NK-92 (cell line): ENCODE results near the gene FAM151A.

Experiments
- DNase-seq: peaks from one replicate; lab custom pipeline; 2025; ENCODE audit not compliant: unreplicated experiment; lab: John Stamatoyannopoulos, UW

Gene FAM151A

DNA sequence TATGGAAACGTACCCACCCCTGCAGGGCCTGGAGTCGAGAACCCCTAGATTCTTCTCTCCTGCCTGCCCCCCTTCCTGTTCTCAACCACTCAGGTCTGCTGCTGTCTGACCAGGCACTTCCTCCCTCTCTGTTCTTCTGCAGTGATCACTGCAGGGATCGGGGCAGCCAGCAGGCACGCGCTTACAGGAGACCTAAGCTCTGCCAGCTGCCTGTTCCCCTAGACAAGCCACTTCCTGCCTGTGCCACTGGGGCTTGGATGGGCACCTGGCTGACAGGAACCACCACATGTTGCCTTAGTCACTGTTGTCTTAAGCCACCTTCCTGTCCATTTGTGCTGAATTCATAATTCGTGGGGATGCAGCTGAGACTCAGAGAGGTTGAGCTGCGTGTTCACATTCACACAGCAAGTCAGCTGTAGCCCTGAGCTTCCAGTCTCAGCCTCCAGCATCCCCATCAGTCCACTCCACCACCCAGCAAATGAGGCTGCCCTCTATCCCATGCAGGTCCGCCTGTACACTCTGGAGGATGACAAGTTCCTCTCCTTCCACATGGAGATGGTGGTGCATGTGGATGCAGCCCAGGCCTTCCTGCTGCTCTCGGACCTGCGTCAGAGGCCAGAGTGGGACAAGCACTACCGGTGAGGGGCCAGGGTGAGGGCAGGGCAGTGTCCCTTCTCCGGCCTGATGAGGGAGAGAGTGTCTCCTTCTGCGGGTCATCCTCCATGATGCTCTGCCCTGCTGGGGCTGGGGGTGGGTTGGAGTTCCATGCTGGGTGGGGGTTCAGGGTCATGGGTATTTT, 18.6 kb downstream of the FAM151A start:
- DNase-seq: no peak

DNA sequence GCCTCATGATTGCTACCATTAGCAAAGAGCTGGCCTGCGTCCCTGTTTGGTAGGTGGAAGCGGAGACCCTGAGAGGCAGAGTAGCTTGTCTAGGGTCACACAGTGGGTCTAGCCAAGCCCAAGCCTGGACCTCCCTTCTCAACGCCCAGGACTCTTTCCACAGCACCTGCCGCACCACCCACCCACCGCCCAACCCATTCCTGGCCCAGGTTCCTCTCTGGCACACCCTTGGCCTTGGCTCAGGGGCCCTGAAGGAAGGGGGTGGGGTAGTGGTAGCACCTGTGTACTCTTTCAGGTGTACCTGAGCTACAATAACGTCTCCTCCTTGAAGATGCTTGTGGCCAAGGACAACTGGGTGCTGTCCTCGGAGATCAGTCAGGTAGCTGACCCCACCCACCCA, 19.3 kb downstream of the FAM151A start:
- no peak for DNase-seq

DNA sequence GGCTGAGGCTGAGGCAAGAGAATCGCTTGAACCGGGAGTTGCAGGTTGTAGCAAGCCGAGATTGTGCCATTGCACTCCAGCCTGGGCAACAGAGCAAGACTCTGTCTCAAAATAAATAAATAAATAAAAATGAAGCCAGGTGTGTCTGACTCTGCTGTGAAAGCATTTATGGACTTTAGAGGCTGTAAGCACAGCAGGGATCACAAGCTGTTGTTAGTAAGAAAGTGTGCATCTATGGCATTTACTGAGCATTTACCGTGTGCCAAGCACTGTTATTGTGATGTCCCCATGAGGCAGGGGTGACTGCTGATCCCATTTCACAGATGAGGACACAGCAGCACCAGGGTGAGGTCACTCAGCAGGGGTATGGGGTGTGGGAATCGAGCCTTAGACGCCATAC, 20.1 kb downstream of the FAM151A start:
- DNase-seq: no peak

DNA sequence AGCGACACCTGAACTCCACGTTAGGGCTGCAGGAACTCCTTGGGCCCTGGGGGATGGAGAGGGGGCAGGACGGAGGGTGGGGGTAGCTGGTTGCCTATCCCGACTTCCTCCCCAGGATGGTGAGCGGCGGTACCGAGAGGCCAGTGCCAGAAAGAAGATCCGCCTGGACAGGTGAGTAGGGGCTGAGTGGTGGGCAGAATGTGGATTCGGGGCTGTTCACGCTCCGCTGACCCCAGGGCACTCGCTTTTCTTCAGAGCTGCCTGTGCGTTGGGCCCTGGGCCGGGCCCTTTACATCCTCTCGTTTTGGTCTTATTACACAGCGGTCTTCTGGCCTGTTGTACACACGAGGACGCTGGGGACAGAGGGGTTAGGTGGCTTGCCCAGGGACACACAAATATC, 20.8 kb downstream of the FAM151A start:
- no peak for DNase-seq

DNA sequence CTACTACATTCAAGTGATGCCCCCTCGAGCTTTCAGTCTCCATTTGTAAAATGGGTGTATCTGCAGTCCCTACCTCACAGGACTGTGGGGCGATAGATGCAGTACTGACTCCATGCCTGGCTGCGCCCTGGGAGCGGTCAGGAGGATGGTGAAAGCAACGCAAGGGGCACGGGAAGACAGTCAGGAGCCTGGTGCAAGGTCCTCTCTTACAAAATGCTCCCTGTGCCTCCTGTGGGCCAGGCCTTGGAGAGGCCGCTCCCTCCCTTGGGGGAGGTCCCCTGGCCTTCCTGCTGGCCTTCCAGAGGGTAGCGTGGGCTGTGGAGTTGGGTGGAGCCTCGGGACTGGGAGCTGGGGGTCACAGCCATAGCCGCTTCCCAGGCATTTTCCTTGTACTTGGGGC, 21.6 kb downstream of the FAM151A start:
- DNase-seq: no peak

DNA sequence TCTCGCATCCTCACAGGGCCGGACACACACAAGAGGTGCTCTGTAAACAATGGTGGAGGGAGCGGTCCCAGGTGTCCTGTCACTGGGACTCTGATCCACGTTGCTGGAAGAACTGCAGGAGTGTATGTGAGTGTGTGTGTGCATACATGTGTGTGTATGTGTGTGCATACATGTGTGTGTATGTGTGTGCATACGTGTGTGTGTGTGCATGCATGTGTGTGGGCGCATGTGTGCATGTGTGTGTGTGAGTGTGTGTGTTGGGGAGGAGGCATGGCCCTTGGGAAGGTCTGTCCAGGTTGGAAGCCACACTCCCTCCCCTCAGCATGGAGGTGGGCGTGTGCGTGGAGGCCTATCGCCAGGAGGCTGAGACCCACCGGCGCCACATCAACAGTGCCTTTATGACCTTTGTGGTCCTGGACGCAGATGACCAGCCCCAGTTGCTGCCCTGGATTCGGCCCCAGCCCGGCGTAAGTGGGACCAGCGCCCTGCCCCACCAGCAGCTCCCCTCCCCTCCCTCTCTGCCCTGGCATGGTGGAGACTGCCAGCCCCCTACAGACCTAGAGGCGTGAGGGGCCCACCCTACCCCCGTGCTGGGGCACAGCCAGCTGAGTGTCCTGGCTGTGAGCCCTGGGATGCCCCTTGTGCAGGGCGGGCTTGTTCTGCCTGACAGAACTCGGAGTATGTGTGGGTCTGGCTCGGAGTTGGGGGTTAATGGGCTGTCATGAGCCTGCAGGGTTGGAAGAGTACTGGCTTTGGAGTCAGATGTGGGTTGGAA, 22.2 kb downstream of the FAM151A start:
- no peak for DNase-seq

DNA sequence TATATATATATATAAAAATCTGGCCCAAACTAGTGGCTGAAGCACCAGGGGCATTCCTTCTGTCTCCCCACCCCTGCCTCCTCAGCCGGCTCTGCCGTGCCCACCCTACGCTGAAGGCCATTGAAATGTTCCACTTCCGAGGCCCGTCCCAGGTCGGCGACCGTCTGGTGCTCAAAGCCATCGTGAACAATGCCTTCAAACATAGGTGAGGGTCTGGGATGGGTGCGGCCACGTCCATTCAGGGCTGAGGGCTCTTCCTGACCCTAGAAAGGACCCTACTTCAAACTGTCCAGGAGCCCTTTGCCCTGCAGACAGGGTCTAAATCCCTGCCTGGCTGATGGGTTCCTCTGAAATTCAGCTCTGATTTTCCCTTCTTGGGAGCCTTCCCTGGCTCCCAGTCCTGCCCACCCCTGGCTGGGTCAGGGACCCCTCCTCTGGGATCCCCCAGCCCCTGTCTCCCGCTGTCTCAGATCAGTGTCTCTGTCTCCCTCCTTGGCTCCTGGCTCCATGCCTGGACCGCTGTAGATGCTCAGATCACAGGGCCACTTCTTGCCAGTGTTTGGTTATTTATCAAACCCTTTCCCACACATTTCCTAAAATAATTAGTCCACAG, 24.0 kb downstream of the FAM151A start:
- no peak for DNase-seq

DNA sequence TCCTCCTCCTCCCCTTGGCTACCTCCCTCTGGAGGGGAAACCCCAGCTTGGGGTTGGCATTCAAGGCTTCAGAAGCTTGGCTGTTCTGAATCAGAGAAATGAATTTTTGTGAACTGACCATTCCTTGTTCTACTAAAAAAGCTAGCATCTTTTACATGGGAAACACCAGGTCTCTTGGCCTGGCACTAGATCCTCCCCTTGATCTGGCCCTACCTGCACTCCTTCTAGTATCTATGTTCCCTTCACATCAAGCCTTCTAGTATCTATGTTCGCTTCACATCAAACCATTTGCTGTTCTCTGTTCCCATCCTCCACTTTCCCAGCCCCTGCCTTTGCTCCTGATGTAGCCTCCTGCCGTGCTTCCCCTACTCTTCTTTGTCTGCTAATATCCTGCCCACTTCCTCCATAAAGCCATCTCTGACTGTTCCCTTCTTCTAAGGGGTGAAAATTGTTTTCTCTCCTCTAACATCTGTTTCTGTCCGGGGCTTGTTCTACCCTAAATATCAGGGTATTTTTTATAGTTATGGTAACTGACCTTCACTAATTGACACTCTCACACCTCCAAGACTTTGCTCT, 25.8 kb downstream of the FAM151A start:
- no peak for DNase-seq

DNA sequence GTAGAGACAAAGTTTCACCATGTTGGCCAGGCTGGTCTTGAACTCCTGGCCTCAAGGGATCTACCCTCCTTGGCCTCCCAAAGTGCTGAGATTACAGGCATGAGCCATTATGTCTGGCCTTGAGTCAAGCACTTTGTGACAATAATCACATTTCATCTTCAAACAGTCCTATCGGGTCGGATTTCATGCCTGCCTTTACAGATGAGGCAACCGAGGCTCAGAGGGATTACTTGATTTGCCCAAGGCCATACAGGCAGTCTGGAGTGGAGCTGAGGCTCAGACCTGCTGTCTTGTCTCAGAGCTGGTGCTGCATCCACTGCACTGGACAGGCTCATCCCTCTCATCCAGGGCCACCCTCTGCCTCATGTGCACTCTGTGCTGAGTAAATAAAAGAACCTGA, 26.6 kb downstream of the FAM151A start:
- no peak for DNase-seq

DNA sequence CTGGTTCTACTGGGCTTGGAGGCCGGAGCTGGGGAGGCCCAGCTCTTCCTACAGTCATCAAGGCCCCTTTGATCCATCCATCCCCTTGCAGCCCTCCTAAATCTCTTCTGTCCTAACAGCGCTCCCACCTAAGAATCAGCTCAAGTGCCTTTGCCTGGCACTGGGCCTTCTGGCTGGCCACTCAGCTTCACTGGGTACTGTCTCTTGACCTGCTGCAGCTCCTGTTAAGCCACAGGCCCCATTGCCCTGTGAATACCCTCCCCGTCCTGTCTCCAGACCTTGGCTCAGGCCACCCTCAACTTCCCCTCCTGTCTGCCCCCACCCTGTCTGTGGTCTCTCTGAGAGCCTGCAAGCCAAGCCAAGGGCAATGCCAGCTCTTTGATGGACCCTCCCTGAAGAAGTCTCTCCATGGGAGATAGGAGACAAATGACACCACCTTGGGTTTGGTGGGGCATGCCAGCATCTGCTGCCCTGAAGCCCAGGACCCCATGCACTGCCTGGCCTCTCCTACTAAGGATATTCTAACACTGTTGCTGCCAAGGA, 27.3 kb downstream of the FAM151A start:
- DNase-seq: no peak

DNA sequence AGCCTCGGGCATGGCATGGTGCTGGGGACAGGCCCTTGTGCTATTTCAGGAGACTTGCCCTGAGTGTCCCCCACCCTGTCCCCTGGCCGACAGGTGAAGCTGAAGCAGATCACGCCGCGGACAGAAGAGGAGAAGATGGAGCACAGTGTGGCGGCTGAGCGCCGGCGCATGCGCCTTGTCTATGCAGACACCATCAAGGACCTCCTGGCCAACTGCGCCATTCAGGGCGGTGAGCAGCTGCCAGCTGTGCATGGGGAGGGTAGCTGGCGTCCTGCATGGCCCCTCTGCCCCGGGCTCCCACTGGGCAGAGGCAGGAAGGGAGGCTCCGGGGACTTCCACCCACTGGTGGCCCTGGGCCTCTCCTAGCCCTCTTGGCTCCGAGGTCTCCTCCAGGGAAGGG, 28.9 kb downstream of the FAM151A start:
- no peak for DNase-seq

DNA sequence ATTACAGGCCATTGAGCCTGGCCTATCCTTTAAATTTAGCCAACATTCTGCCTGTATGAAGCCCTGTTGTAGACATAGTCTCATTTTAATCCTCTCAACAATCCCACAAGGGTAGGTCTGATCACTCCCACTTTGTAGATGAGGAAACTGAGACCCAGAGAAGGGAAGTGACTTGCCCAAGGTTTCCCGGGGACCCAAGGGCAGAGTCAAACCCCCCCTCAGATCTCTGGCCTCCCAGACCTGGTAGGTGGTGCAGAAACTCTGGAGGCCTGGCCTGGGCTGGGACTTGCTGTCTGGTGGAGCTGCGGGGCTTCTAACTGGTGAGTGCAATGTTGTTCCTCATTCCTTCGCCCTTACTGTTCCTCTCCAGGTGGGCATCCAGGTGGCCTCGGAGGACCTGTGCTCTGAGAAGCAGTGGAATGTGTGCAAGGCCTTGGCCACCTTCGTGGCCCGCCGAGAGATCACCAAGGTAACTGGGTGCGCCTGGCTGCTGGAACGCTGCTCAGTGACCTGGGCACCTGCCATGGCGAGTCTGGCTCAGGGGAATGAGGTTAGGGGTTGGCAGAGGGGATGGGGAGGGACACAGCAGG, 29.7 kb downstream of the FAM151A start:
- no peak for DNase-seq

DNA sequence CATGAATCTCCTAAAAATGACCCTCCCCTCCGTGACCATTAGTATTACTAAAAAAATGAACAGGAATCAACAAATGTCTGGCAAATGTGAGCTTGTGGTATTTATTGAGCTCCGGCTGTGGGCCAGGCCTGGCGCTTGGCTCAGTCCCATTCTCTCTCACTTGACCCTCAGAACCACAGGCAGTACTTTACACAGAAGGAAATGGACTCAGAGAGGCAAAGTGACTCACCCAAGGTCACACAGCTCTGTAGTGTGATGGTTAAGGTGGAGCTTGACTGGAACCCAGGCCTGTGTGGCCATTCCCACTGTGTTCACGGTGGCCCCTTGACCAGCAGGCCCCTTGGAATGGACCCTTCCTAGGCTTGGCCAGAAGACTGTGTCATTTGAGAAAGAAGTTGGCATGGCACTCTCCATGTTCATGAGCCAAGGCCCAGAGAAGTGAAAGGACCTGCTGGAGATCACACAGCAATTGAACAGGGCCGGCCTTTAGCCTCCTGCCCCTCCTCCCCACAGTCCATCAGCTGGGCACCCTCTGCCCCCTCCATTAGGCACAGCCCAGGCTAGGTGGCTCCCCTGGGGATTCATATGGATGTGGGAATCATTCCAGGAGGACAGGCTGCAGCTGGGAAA, 32.1 kb downstream of the FAM151A start:
- DNase-seq: no peak

DNA sequence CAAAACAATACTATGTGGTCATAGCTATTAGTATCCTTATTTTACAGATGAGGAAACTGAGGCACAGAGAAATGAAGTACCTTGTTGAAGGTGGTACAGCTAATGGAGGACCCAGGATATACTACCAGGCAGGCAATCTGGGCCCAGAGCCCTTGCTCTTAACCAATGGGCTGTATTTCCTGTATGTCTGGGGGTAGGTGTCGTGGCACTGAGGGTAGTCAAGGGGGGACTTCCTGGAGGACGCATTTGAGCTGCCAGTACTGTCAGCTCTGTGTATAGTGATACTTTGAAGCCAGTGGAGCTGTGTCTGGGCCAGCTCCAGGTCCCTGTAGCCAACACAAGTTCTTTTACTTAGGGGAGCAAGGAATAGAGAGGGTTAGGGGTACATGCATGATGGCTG, 34.9 kb downstream of the FAM151A start:
- DNase-seq: no peak

DNA sequence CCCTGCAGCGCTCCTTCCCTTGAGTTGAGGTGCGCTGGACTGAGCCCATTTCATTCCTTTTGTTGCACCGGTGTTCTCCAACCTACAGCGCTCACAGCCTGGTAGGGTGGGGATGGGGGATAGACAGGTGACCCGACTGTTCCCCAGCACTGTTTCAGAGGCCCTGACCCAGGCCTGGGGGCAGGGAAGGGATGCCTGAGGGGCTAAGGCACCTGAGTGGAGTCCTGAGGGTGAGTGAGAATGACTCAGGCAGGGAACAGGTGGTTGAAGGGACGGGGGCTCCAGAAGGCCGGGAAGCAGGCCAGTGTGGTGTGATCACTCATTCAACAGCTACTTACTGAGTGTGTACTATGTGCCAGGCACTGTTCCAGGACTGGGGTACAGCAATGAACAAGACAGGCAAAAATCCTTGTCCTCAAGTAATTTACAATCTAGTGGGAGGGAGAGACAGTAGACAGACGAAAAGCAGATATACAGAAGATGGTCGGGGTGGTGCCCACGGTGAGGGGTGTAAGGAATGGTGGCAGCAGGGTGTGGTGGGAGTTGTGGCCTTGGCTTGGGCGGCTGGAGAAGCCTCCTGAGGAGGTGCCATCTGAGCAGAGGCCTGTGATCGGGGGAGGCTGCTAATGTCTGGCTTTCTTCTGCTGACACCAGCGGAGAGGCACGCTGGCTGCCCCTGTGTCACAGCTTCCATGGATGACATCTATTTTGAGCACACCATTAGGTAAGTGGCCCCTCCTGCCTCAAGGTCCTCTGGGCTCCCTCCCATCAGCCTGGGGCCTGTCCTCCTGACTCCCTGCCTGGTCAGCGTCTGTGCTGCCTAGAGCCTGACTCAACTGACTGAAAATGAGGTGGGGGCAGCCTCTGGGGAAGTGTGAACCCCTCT, 37.9 kb downstream of the FAM151A start:
- DNase-seq: no peak

DNA sequence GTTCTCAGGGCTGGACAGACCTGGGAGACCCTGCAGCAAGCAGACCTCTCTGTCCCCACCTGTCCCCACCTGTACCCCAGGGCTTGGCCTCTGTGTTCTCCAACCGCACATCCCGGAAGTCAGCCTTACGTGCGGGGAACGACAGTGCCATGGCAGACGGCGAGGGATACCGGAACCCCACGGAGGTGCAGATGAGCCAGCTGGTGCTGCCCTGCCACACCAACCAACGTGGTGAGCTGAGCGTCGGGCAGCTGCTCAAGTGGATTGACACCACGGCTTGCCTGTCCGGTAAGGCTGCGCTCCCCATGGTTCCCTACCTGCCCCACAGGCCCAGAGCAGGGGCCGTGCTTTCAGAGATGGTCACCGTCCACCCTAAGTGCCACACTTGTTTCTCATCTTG, 38.8 kb downstream of the FAM151A start:
- DNase-seq: no peak

DNA sequence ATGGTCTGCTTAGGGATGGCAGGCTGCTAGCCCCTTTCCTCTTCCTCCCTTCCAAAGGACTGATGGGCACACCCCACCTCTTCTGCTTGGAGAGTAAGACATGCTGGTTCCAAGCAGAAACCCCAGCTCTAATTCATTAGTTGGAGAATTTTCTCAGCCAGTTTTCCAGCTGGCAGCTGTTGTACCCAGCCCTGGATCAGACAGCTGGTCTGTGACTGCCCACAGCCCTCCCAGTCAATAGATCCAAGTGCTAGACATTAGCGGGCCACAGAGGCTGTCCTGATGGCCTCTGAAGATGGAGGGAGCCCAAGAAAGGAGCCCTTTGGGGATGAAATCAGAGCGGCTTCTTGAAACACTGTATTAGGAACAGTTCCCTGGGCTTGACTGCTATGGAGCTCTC, 39.5 kb downstream of the FAM151A start:
- DNase-seq: no peak

DNA sequence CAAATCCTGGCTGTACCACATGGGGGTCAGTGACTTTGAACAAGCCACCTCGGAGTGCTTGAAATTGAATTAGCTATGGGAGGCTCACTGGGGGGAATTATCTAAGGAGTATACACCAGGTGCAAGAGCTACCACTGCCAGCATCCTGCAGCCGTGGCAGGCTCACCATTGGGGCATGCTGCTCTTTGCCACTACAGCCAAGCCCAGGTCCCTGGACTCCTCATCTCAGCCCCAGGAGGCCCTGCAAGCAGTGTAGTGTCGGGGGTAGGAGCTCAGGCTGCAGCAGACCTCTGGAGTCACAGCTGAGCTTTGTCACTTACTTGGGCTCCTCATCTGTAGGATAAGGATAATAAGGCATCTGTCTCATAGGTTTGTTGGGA, 40.0 kb downstream of the FAM151A start:
- no peak for DNase-seq

DNA sequence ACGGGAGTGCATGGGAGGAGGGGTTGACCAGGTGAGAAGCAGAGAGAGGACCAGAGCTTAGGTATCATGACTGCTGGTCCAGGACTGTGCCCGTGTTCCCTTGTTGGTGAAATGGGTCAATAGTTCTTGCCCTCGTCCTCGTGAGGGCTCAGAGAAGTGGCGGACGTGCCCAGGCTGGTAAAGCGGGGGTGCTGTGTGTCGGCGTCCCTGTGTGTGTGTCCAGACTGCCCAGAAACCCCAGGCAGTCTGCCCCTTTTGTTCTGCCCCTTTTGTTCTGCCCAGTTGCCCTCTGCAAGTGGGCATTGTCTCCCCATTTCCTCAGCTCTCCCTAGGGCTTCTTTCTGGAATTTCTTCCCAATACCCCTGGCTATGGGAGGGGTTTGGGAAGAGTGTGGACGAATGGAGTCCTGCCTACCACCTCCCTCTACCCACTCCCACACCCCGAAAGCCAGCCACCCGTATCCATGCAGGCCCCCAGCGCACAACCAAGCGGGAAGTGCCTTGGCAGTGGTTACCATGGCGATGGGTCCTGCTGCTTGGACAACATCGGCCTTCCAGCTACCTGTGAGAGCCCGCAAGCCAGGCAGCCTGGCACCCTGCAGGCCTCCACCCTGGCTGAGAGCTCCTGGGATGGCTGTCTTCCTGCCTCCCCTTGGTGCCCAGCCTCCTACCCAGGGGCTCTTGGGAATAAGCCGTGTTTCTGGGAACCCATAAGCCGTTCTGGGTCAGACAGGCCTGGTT, 40.6 kb downstream of the FAM151A start:
- no peak for DNase-seq
